EH (cell line): Measurements from ENCODE around the gene NAXD.
A peak's percentile ranks its signal among the peaks of the same experiment; 100 is the strongest.
"Not testable (repeated sequence)": the region's sequence is repeated elsewhere in the genome, so short reads cannot be mapped to it uniquely, and the experiment has no call there.

ENCODE experiments used
- DNase-seq: peaks from one replicate; pipeline ENCODE4 v3.0.0-alpha.2; 2015; ENCODE audit warnings: low read depth

The NAXD gene

GRCh38 chr13:110597041-110597689, 18.2 kb upstream of the NAXD start:
- no peak for DNase-seq

GRCh38 chr13:110600261-110600819, 15.0 kb upstream of the NAXD start:
- DNase-seq: no peak

- no peak for DNase-seq
These were observed 14.4 kb upstream of the NAXD start for GRCh38 chr13:110600980-110601379.

GRCh38 chr13:110605132-110605531, 10.2 kb upstream of the NAXD start:
- no peak for DNase-seq

GRCh38 chr13:110606281-110606680, 9.1 kb upstream of the NAXD start:
- DNase-seq: not testable (repeated sequence)

- DNase-seq: no peak
These were observed 7.6 kb upstream of the NAXD start for GRCh38 chr13:110607675-110608224.

GRCh38 chr13:110610955-110611595, 4.3 kb upstream of the NAXD start:
- DNase-seq: peak; percentile 21

GRCh38 chr13:110615005-110615321, 382 bp upstream of the NAXD start:
- DNase-seq: no peak

GRCh38 chr13:110616103-110617101, 1.1 kb downstream of the NAXD start:
- DNase-seq: peak; percentile 40

GRCh38 chr13:110617321-110618072, 2.2 kb downstream of the NAXD start:
- peak; percentile 50 for DNase-seq

- DNase-seq: no peak
These were observed 2.8 kb downstream of the NAXD start for GRCh38 chr13:110618167-110618566.

GRCh38 chr13:110618780-110619179, 3.4 kb downstream of the NAXD start:
- DNase-seq: no peak

GRCh38 chr13:110620596-110620995, 5.3 kb downstream of the NAXD start:
- DNase-seq: no peak

- DNase-seq: no peak
These were observed 9.7 kb downstream of the NAXD start for GRCh38 chr13:110624766-110625756.

- DNase-seq: no peak
These were observed 10.5 kb downstream of the NAXD start for GRCh38 chr13:110625771-110626321.

GRCh38 chr13:110626521-110626920, 11.2 kb downstream of the NAXD start:
- DNase-seq: no peak

- DNase-seq: no peak
These were observed 12.0 kb downstream of the NAXD start for GRCh38 chr13:110627351-110627750.

GRCh38 chr13:110627761-110628476, 12.6 kb downstream of the NAXD start:
- no peak for DNase-seq

GRCh38 chr13:110628477-110628793, 13.1 kb downstream of the NAXD start:
- no peak for DNase-seq
